ENCODE measurements around the gene CYP11A1. TPM values are rescaled to one million over a fixed set of nuclear protein-coding genes. Genes with fewer than 3 reads are reported as not detected.

The CYP11A1 gene
- total RNA-seq, 1 donor from 2014 or later = 0.43 TPM

DNA sequence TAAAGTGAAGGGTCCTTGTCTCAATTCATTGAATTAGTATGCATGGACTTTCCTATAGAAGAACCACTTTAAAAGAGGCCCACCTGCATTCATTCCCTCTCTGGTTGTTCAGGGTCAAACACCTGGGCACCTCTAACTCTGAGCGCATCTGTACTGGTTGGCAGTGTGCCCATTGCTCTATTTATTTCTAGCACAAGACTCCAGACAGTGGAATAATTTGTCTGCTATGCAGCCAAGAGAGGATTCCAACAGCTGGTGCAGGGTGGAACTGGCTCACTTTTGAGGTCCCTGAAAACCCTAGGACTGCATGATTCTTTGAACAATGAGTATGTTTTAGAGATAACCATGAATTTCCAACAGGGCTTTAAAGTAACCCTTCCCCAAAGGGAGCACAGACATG lies 73.4 kb downstream of the CYP11A1 start:
- H3K79me2 ChIP-seq (ENCODE audit: insufficient read depth, low read length) = no peaks in the 10 kb centered on the region
- H2AFZ ChIP-seq (ENCODE audit: low read depth, low read length) = no peak overlapping the region
- no peak overlapping the region for H3K9ac ChIP-seq (ENCODE audit: low read length)
- peaks cover 3% of the 10 kb centered on the region for H3K36me3 Mint-ChIP-seq (ENCODE audit: low read depth, unreplicated experiment)
- no peak overlapping the region for H3K4me3 ChIP-seq (ENCODE audit: insufficient read depth, low read depth, low read length)
- TF ChIP-seq EZH2 (IDR thresholded peaks at IDR 0.05; ENCODE audit: insufficient read depth, low read length) = no peak
- TF ChIP-seq, protein P1, sequence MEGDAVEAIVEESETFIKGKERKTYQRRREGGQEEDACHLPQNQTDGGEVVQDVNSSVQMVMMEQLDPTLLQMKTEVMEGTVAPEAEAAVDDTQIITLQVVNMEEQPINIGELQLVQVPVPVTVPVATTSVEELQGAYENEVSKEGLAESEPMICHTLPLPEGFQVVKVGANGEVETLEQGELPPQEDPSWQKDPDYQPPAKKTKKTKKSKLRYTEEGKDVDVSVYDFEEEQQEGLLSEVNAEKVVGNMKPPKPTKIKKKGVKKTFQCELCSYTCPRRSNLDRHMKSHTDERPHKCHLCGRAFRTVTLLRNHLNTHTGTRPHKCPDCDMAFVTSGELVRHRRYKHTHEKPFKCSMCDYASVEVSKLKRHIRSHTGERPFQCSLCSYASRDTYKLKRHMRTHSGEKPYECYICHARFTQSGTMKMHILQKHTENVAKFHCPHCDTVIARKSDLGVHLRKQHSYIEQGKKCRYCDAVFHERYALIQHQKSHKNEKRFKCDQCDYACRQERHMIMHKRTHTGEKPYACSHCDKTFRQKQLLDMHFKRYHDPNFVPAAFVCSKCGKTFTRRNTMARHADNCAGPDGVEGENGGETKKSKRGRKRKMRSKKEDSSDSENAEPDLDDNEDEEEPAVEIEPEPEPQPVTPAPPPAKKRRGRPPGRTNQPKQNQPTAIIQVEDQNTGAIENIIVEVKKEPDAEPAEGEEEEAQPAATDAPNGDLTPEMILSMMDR (IDR thresholded peaks at IDR 0.05; ENCODE audit: insufficient read depth, low read depth, low read length) = no peak
- no peaks in the 10 kb centered on the region for H4K20me1 ChIP-seq (ENCODE audit: insufficient read depth, low read length)
- H3K27ac Mint-ChIP-seq (ENCODE audit: unreplicated experiment) = no peak overlapping the region
- H3K27ac ChIP-seq (ENCODE audit: low read depth, low read length) = no peak overlapping the region
- H3K27me3 ChIP-seq (ENCODE audit: insufficient read depth, low read length) = peaks cover 12% of the 10 kb centered on the region
- H3K4me1 ChIP-seq (ENCODE audit: insufficient read depth, low read length) = peaks cover 18% of the 10 kb centered on the region
- no peaks in the 10 kb centered on the region for H3K36me3 ChIP-seq (ENCODE audit: insufficient read depth, low read length)
- H3K9me3 ChIP-seq (ENCODE audit: insufficient read depth, low read depth, low read length) = no peaks in the 10 kb centered on the region
- DNase-seq (ENCODE audit: low read depth) (no peak), FAIRE-seq (no peak)
- peaks cover 45% of the 10 kb centered on the region for H3K27me3 Mint-ChIP-seq (ENCODE audit: low read depth, unreplicated experiment)
- no peak overlapping the region for H3K4me3 Mint-ChIP-seq (ENCODE audit: unreplicated experiment)
- peaks cover 6% of the 10 kb centered on the region for H3K9me3 Mint-ChIP-seq (ENCODE audit: unreplicated experiment)
- peaks cover 8% of the 10 kb centered on the region for H3K4me1 Mint-ChIP-seq (ENCODE audit: low read depth, unreplicated experiment)
- no peak overlapping the region for H3K4me2 ChIP-seq (ENCODE audit: low read length)

DNA sequence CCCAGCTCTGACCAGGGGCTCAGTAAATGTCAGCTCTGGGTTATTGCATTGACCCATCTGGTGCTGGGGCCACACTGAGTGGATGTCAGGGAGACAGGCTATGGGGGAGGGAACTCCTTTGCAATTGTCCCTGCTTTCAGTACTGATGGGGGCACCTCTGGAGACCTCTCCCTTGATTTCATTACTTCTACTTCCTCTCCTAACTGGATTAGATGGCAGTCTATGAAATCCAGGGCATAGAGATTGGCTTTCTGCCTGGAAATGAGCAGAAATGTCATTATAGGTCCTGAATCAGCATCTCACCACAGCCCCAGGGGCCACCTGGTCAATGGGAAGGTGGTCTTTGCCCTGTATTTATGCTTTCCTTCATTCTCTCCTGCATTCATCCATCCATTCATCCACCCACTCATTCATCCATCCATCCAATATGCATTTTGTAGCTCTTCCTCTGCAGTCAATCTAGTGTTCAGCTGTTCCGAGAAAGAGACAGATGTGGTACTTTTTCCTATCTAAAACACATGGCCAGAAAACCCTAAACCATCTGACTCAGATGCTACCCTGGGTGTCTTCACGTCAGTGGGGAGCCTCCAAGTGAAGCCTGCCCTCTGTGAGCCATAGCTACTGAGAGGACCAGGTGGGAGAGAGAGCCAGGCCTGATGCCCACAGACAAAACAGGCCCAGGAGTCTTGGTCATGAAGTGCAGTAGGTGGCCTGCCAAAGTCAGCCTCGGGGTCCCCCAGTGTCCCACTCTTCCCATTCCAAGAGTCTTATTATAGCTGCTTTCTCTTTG lies 74.2 kb downstream of the CYP11A1 start:
- H3K4me3 Mint-ChIP-seq (ENCODE audit: unreplicated experiment) = no peak overlapping the region
- Histone ChIP-seq H3K27me3 (ENCODE audit: insufficient read depth, low read length) (peaks cover 12% of the 10 kb centered on the region), H3K4me3 (ENCODE audit: insufficient read depth, low read depth, low read length) (no peak overlapping the region), H3K36me3 (ENCODE audit: insufficient read depth, low read length) (no peaks in the 10 kb centered on the region), H3K79me2 (ENCODE audit: insufficient read depth, low read length) (no peaks in the 10 kb centered on the region), H3K27ac (ENCODE audit: low read depth, low read length) (no peak overlapping the region), H4K20me1 (ENCODE audit: insufficient read depth, low read length) (no peaks in the 10 kb centered on the region), H3K9ac (ENCODE audit: low read length) (no peak overlapping the region), H3K9me3 (ENCODE audit: insufficient read depth, low read depth, low read length) (no peaks in the 10 kb centered on the region), H3K4me2 (ENCODE audit: low read length) (no peak overlapping the region), H3K4me1 (ENCODE audit: insufficient read depth, low read length) (peaks cover 18% of the 10 kb centered on the region), H2AFZ (ENCODE audit: low read depth, low read length) (no peak overlapping the region)
- no peak for TF ChIP-seq EZH2 (IDR thresholded peaks at IDR 0.05; ENCODE audit: insufficient read depth, low read length)
- TF ChIP-seq, protein P1 (IDR thresholded peaks at IDR 0.05; ENCODE audit: insufficient read depth, low read depth, low read length) = no peak
- H3K27ac Mint-ChIP-seq (ENCODE audit: unreplicated experiment) = no peak overlapping the region
- H3K36me3 Mint-ChIP-seq (ENCODE audit: low read depth, unreplicated experiment) = peaks cover 3% of the 10 kb centered on the region
- DNase-seq (ENCODE audit: low read depth) (no peak), FAIRE-seq (no peak)
- peaks cover 12% of the 10 kb centered on the region for H3K4me1 Mint-ChIP-seq (ENCODE audit: low read depth, unreplicated experiment)
- H3K9me3 Mint-ChIP-seq (ENCODE audit: unreplicated experiment) = peaks cover 6% of the 10 kb centered on the region
- peaks cover 50% of the 10 kb centered on the region for H3K27me3 Mint-ChIP-seq (ENCODE audit: low read depth, unreplicated experiment)
